NCI-H146 treated with DMSO at 0.1 percent for 48 hours (cell line): ENCODE measurements around the gene C9orf78.

Experiments used
- DNase-seq: peaks from one replicate; lab custom pipeline; 2025; ENCODE audit not compliant: unreplicated experiment; lab: John Stamatoyannopoulos, UW

Gene C9orf78

DNA sequence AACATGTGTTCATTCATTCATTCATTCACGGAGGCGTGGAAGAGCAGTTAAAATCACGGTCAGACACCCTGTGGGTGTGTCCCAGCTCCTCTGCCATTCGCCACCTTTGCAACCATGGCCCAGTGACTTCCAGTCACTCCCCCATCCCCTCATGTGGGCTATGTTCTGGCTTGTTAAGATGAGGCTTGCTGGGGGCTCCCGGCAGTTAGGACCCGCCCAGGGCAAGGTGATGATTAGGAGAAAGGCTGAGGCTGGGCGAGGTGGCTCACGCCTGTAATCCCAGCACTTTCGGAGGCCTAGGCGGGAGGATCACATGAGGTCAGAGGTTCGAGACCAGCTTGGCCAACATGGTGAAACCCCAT, 57.3 kb downstream of the C9orf78 start:
- no peak for DNase-seq
